Parathyroid adenoma (tissue), 2 donors: Measurements from ENCODE around the gene PFKFB4.
"Not testable (repeated sequence)": the region's sequence is repeated elsewhere in the genome, so short reads cannot be mapped to it uniquely, and the experiment has no call there.

Experiments used
- H2AFZ ChIP-seq: fragments of 300-600 bp; sonication (generic); one replicate; pipeline ENCODE4 v1.7.0; 2017; ENCODE audit warnings: antibody characterized with exemption, mild to moderate bottlenecking
- H3K27ac ChIP-seq: fragments of 300-600 bp; sonication (generic); one replicate; pipeline ENCODE4 v1.7.0; 2017
- H3K27me3 ChIP-seq: fragments of 300-600 bp; sonication (generic); one replicate; pipeline ENCODE4 v1.7.0; 2017; ENCODE audit warnings: low read length; ENCODE audit not compliant: control insufficient read depth, insufficient read depth
- H3K36me3 ChIP-seq: fragments of 300-600 bp; sonication (generic); one replicate; pipeline ENCODE4 v1.7.0; 2017; ENCODE audit warnings: low read length; ENCODE audit not compliant: control insufficient read depth, insufficient read depth
- H3K4me1 ChIP-seq: fragments of 300-600 bp; sonication (generic); one replicate; pipeline ENCODE4 v1.7.0; 2017; ENCODE audit warnings: control low read depth
- H3K4me2 ChIP-seq: fragments of 300-600 bp; sonication (generic); one replicate; pipeline ENCODE4 v1.7.0; 2017; ENCODE audit warnings: low read length
- H3K4me3 ChIP-seq: fragments of 300-600 bp; sonication (generic); one replicate; pipeline ENCODE4 v1.7.0; 2017; ENCODE audit warnings: low read depth, low read length
- H3K79me2 ChIP-seq: fragments of 300-600 bp; sonication (generic); one replicate; pipeline ENCODE4 v1.7.0; 2017; ENCODE audit warnings: control low read depth
- H3K9ac ChIP-seq: fragments of 300-600 bp; sonication (generic); one replicate; pipeline ENCODE4 v1.7.0; 2017; ENCODE audit warnings: mild to moderate bottlenecking
- H3K9me3 ChIP-seq: fragments of 300-600 bp; sonication (generic); one replicate; pipeline ENCODE4 v1.7.0; 2017; ENCODE audit warnings: low read length; ENCODE audit not compliant: control insufficient read depth
- TF ChIP-seq, protein P1 (sequence below): fragments of 300-600 bp; sonication (generic); IDR thresholded peaks from one replicate; pipeline ENCODE4 v1.7.0; 2017; ENCODE audit warnings: antibody characterized with exemption, mild to moderate bottlenecking
- donor health status: primary hyperparathyroidism.

The PFKFB4 gene

DNA sequence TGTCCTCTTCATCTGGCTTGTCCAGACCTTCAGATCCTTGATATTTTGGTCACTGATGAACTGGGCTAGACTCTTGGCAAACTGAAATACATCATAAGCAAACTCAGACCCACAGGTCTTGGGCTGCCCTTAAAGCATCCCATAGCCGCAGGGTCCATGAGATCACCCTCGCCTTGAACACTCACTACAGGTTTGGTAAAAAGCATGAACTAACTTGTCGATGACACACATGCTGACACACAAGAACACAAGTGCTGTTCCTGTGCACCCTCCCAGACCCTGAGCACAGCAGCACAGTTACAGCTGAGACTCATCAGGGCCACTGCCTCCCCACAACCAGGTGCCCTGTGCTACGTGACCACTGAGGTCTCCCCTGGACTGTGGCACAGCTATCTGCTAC lies 21.0 kb downstream of the PFKFB4 start:
- no peak overlapping the region for H3K27ac ChIP-seq
- no peaks in the 10 kb centered on the region for H3K9me3 ChIP-seq
- no peak overlapping the region for H3K4me2 ChIP-seq
- TF ChIP-seq, protein P1, sequence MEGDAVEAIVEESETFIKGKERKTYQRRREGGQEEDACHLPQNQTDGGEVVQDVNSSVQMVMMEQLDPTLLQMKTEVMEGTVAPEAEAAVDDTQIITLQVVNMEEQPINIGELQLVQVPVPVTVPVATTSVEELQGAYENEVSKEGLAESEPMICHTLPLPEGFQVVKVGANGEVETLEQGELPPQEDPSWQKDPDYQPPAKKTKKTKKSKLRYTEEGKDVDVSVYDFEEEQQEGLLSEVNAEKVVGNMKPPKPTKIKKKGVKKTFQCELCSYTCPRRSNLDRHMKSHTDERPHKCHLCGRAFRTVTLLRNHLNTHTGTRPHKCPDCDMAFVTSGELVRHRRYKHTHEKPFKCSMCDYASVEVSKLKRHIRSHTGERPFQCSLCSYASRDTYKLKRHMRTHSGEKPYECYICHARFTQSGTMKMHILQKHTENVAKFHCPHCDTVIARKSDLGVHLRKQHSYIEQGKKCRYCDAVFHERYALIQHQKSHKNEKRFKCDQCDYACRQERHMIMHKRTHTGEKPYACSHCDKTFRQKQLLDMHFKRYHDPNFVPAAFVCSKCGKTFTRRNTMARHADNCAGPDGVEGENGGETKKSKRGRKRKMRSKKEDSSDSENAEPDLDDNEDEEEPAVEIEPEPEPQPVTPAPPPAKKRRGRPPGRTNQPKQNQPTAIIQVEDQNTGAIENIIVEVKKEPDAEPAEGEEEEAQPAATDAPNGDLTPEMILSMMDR: no peak
- H2AFZ ChIP-seq: no peak overlapping the region
- no peak overlapping the region for H3K9ac ChIP-seq
- no peaks in the 10 kb centered on the region for H3K4me1 ChIP-seq
- no peaks in the 10 kb centered on the region for H3K79me2 ChIP-seq
- no peaks in the 10 kb centered on the region for H3K27me3 ChIP-seq
- H3K36me3 ChIP-seq: no peaks in the 10 kb centered on the region
- no peak overlapping the region for H3K4me3 ChIP-seq

DNA sequence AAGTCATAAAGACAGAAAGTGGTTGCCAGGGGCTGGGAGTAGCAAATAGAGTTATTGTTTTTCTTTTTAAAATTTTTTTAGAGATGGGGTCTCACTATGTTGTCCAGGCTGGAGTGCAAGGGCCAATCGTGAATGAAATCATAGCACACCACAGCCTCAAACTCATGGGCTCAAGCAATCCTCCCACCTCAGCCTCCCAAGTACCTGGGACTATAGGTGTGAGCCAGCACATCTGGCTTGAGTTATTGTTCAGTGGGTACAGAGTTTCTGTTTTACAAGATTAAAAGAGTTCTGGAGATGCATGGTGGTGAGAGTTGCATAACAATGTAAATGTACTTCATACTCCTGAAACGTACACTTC lies 23.6 kb downstream of the PFKFB4 start:
- Histone ChIP-seq H3K9me3 (no peaks in the 10 kb centered on the region), H3K27ac (no peak overlapping the region)

DNA sequence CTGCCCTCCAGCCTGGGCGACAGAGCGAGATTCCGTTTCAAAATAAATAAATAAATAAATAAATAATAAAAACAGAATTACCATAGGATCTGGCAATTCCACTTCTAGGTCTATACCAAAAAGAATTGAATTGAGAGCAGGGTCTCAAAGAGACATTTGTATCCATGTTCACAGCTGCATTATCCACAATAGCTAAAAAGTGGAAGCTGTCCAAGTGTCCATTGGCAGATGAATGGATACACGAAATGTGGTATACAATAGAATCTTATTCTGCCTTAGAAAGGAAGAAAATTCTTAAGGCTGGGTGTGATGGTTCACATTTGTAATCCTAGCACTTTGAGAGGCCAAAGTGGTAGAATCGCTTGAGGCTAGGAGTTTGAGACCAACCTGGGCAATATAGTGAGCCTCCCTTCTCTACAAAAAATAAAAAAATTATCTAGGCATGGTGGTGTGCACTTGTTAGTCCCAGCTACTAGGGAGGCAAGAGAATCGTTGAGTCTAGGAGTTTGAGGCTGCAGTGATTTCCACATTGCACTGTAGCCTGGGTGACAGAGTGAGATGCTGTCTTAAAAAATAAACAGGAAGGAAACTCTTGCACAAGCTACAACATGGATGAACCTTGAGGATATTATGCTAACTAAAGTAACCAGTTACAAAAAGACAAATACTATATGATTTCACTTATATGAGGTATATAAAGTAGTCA lies 24.2 kb downstream of the PFKFB4 start:
- TF ChIP-seq, protein P1: no peak
- no peak overlapping the region for H3K4me2 ChIP-seq
- no peak overlapping the region for H2AFZ ChIP-seq
- no peak overlapping the region for H3K27ac ChIP-seq
- no peak overlapping the region for H3K4me3 ChIP-seq
- H3K9me3 ChIP-seq: no peaks in the 10 kb centered on the region
- no peaks in the 10 kb centered on the region for H3K27me3 ChIP-seq
- no peak overlapping the region for H3K9ac ChIP-seq
- no peaks in the 10 kb centered on the region for H3K36me3 ChIP-seq
- no peaks in the 10 kb centered on the region for H3K79me2 ChIP-seq
- H3K4me1 ChIP-seq: no peaks in the 10 kb centered on the region

More for the DNA sequence above, 23.6 kb downstream of the PFKFB4 start:
- Histone ChIP-seq H3K4me2 (no peak overlapping the region), H3K4me1 (no peaks in the 10 kb centered on the region), H3K27me3 (no peaks in the 10 kb centered on the region), H3K9ac (no peak overlapping the region), H2AFZ (no peak overlapping the region), H3K4me3 (no peak overlapping the region), H3K79me2 (no peaks in the 10 kb centered on the region), H3K36me3 (no peaks in the 10 kb centered on the region)
- TF ChIP-seq, protein P1: no peak

DNA sequence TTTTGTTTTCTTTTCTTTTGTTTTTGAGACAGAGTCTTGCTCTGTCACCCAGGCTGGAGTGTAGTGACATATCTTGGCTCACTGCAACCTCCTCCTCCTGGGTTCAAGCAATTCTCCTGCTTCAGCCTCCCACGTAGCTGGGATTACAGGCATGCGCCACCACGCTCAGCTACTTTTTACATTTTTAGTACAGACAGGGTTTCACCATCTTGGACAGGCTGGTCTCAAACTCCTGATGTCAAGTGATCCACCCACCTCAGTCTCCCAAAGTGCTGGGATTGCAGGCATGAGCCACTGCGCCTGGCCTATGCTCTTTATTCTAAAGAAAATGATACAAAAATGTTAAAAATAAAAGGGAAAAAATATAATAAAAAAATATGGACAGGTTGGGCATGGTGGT lies 25.9 kb downstream of the PFKFB4 start:
- not testable (repeated sequence) for H3K27ac ChIP-seq, H3K36me3 ChIP-seq, H3K4me3 ChIP-seq, H3K9me3 ChIP-seq, H3K4me2 ChIP-seq, H3K9ac ChIP-seq, H3K79me2 ChIP-seq, H2AFZ ChIP-seq, H3K4me1 ChIP-seq, H3K27me3 ChIP-seq

DNA sequence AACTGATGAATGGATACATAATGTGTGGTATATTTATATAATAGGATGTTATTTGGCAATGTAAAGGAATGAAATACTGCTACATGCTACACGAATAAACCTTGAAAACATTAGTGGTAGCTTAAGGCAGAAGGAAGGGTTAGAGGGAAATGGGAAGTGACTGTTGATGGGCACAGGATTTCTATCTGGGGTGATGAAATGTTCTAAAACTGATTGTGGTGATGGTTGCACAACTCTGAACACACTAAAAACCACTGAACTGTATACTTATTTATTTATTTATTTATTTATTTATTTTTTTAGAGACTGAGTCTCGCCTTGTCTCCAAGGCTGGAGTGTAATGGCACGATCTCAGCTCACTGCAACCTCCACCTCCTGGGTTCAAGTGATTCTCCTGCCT lies 27.8 kb downstream of the PFKFB4 start:
- no peaks in the 10 kb centered on the region for H3K27me3 ChIP-seq
- TF ChIP-seq, protein P1: no peak
- no peak overlapping the region for H3K9ac ChIP-seq
- H3K27ac ChIP-seq: no peak overlapping the region
- H3K79me2 ChIP-seq: no peaks in the 10 kb centered on the region
- H3K36me3 ChIP-seq: no peaks in the 10 kb centered on the region
- no peaks in the 10 kb centered on the region for H3K4me1 ChIP-seq
- H3K4me2 ChIP-seq: no peak overlapping the region
- H3K4me3 ChIP-seq: no peak overlapping the region
- no peaks in the 10 kb centered on the region for H3K9me3 ChIP-seq
- H2AFZ ChIP-seq: no peak overlapping the region
